ENCODE measurements around the gene ST3GAL6. TPM values are rescaled to one million over a fixed set of nuclear protein-coding genes. Genes with fewer than 3 reads are reported as not detected.
A peak's percentile ranks its signal among the peaks of the same experiment; 100 is the strongest.

ST3GAL6 gene
- total and polyA plus RNA-seq, 2 of the 13 experiments (the other 11 are each of a cell fraction or from before 2014, with no cell fraction given): 17.5 to 23.2 TPM

DNA sequence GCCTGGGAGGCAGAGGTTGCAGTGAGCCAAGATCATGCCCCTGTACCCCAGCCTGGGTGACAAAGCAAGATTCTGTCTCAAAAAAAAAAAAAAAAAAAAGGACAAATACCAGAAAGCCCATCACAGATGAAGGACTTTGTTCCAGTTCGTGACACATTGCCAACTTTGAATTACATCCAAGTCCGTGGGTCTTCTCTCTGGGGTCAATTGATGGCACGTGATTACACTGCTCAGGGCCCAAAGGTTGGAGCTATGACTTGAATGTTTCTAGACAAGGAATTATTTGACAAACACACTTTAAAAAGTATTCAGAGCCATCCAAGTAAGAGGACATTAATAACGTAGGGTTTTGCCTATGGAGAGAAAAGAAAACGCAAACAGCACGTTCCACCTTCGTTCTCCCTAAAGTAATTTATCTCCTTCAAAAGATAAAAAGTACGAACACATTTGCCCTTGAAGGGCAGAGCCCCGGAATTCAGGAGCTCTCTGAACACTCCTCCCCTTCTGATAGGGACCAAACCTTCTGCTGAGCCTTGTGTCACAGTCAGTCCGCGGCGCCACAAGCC, 31.3 kb upstream of the ST3GAL6 start (continued):
- no peak for TF ChIP-seq AGO1 (IDR thresholded peaks at IDR 0.05; ENCODE audit: low read depth, low read length, poor library complexity, severe bottlenecking)
- TF ChIP-seq, protein P1, sequence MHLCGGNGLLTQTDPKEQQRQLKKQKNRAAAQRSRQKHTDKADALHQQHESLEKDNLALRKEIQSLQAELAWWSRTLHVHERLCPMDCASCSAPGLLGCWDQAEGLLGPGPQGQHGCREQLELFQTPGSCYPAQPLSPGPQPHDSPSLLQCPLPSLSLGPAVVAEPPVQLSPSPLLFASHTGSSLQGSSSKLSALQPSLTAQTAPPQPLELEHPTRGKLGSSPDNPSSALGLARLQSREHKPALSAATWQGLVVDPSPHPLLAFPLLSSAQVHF (CRISPR knock-in tag; IDR thresholded peaks at IDR 0.05): no peak
- TF ChIP-seq HMGA1 (CRISPR knock-in tag; conservative IDR thresholded peaks at IDR 0.05): no peak
- TF ChIP-seq U2AF1 (optimal IDR thresholded peaks at IDR 0.05; ENCODE audit: low read depth, low read length): no peak
- TF ChIP-seq, protein P2, sequence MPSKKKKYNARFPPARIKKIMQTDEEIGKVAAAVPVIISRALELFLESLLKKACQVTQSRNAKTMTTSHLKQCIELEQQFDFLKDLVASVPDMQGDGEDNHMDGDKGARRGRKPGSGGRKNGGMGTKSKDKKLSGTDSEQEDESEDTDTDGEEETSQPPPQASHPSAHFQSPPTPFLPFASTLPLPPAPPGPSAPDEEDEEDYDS (CRISPR knock-in tag; IDR thresholded peaks at IDR 0.05): 0 out of 2 replicates have a peak, but pooled peaks have one; percentile 26
- TF ChIP-seq ZNF672 (CRISPR knock-in tag; IDR thresholded peaks at IDR 0.05): no peak
- no peak for TF ChIP-seq MXD4 (CRISPR knock-in tag; IDR thresholded peaks at IDR 0.05)
- peak; percentile 49; the same call in 1 of the 2 replicates for TF ChIP-seq KAT8 (CRISPR knock-in tag; IDR thresholded peaks at IDR 0.05)
- TF ChIP-seq POGZ (CRISPR knock-in tag; IDR thresholded peaks at IDR 0.05): no peak
- TF ChIP-seq, protein P3, sequence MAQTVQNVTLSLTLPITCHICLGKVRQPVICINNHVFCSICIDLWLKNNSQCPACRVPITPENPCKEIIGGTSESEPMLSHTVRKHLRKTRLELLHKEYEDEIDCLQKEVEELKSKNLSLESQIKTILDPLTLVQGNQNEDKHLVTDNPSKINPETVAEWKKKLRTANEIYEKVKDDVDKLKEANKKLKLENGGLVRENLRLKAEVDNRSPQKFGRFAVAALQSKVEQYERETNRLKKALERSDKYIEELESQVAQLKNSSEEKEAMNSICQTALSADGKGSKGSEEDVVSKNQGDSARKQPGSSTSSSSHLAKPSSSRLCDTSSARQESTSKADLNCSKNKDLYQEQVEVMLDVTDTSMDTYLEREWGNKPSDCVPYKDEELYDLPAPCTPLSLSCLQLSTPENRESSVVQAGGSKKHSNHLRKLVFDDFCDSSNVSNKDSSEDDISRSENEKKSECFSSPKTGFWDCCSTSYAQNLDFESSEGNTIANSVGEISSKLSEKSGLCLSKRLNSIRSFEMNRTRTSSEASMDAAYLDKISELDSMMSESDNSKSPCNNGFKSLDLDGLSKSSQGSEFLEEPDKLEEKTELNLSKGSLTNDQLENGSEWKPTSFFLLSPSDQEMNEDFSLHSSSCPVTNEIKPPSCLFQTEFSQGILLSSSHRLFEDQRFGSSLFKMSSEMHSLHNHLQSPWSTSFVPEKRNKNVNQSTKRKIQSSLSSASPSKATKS (CRISPR knock-in tag; IDR thresholded peaks at IDR 0.05): no peak
- TF ChIP-seq REPIN1 (CRISPR knock-in tag; IDR thresholded peaks at IDR 0.05; ENCODE audit: borderline replicate concordance, low read depth): peak; percentile 60; the same call in 1 of the 2 replicates
- no peak for TF ChIP-seq SRSF9 (IDR thresholded peaks at IDR 0.05; ENCODE audit: borderline replicate concordance, insufficient read depth, low read depth, low read length, poor library complexity, severe bottlenecking)
- TF ChIP-seq SSRP1 (CRISPR knock-in tag; IDR thresholded peaks at IDR 0.05): no peak
- TF ChIP-seq USF2 (IDR thresholded peaks at IDR 0.05; ENCODE audit: low read depth, low read length): no peak
- TF ChIP-seq USF2 (CRISPR knock-in tag; IDR thresholded peaks at IDR 0.05; ENCODE audit: borderline replicate concordance): peak; percentile 53; the same call in 1 of the 2 replicates
- no peak for TF ChIP-seq PCBP1 (IDR thresholded peaks at IDR 0.05; ENCODE audit: borderline replicate concordance, low read depth, low read length)
- 0 out of 2 replicates have a peak, but pooled peaks have one; percentile 9 for TF ChIP-seq ZMYM3 (CRISPR knock-in tag; IDR thresholded peaks at IDR 0.05)
- TF ChIP-seq, protein P4, sequence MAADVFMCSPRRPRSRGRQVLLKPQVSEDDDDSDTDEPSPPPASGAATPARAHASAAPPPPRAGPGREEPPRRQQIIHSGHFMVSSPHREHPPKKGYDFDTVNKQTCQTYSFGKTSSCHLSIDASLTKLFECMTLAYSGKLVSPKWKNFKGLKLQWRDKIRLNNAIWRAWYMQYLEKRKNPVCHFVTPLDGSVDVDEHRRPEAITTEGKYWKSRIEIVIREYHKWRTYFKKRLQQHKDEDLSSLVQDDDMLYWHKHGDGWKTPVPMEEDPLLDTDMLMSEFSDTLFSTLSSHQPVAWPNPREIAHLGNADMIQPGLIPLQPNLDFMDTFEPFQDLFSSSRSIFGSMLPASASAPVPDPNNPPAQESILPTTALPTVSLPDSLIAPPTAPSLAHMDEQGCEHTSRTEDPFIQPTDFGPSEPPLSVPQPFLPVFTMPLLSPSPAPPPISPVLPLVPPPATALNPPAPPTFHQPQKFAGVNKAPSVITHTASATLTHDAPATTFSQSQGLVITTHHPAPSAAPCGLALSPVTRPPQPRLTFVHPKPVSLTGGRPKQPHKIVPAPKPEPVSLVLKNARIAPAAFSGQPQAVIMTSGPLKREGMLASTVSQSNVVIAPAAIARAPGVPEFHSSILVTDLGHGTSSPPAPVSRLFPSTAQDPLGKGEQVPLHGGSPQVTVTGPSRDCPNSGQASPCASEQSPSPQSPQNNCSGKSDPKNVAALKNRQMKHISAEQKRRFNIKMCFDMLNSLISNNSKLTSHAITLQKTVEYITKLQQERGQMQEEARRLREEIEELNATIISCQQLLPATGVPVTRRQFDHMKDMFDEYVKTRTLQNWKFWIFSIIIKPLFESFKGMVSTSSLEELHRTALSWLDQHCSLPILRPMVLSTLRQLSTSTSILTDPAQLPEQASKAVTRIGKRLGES (CRISPR knock-in tag; IDR thresholded peaks at IDR 0.05; ENCODE audit: borderline replicate concordance): no peak
